ENCODE results near the gene DIP2B.

The DIP2B gene

GRCh38 chr12:50778663-50779590, 274.1 kb downstream of the DIP2B start:
- DNase-seq, result no peak

GRCh38 chr12:50780013-50780412, 275.2 kb downstream of the DIP2B start:
- DNase-seq, result no peak

GRCh38 chr12:50784501-50784900, 279.7 kb downstream of the DIP2B start:
- no peak for DNase-seq

- no peak for DNase-seq
These were observed 280.7 kb downstream of the DIP2B start for GRCh38 chr12:50785406-50786001.

- no peak for DNase-seq
These were observed 281.9 kb downstream of the DIP2B start for GRCh38 chr12:50786498-50787231.

GRCh38 chr12:50787618-50788017, 282.8 kb downstream of the DIP2B start:
- no peak for DNase-seq

- DNase-seq, result no peak
These were observed 283.8 kb downstream of the DIP2B start for GRCh38 chr12:50788561-50788960.

- no peak for DNase-seq
These were observed 285.3 kb downstream of the DIP2B start for GRCh38 chr12:50790081-50790480.

All from activated effector memory CD4-positive, alpha-beta T cell treated with anti-CD3 and anti-CD28 coated beads, Interleukin-2, amount 50 U/mL, for 16 hours (primary cell).